Measurements from ENCODE around the gene LRRC56. TPM values are rescaled to one million over a fixed set of nuclear protein-coding genes. Genes with fewer than 3 reads are reported as not detected.

Gene LRRC56
- total and polyA plus RNA-seq, 9 of the 15 experiments (the other 6 are each of a cell fraction or from before 2014, with no cell fraction given): 0.03 to 4.5 (median 1.0) TPM; not detected in 1

DNA sequence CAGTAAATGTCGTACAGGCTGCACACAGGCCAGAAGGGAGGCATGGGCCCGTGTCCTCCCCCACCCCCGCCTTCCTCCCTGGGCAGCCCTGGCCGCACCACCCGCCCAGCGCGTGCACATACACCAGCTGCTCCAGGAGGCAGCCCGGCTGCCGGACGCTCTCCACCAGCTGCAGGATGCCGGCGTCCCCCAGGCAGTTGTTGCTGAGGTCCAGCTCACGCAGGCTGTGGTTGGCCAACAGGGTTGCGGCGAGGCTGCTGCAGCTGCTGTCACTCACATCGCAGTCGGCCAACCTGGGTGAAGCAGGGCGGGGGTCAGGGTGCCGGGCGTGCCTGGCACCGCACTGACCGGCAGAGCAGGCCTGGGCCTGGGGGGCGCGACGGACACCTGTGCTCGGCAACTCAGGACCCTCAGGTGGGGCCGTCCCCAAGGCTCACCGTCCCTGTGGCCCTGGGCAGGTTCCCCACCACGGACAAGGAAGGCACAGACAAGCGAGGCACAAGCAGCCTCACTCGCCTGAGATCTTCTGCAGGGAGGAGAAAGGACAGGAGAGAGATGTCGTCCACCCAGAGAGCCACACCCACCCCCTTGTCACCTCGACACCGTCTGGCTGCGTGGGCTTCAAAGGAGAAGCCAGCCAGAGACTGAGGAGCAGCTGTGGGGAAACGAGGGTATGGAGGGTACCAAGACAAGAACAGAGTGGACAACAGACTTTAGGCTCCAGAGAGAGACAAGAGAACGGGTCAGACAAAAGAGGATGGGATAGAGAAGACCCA lies 42.4 kb upstream of the LRRC56 start (continued):
- TF ChIP-seq ZBTB1 (CRISPR knock-in tag; IDR thresholded peaks at IDR 0.05; ENCODE audit: borderline replicate concordance, low read depth) (no peak), ZNF444 (CRISPR knock-in tag; IDR thresholded peaks at IDR 0.05) (no peak), ZFX (CRISPR knock-in tag; IDR thresholded peaks at IDR 0.05) (no peak), ZNF354B (CRISPR knock-in tag; IDR thresholded peaks at IDR 0.05) (no peak), GATAD2A (IDR thresholded peaks at IDR 0.05) (no peak), PYGO2 (tag; IDR thresholded peaks at IDR 0.05) (no peak), FOSL1 (tag; conservative IDR thresholded peaks at IDR 0.05) (no peak), BRCA1 (IDR thresholded peaks at IDR 0.05) (no peak), BRCA1 (CRISPR knock-in tag; IDR thresholded peaks at IDR 0.05) (no peak), KAT2B (IDR thresholded peaks at IDR 0.05; ENCODE audit: low read depth, low read length) (no peak), MYBL2 (IDR thresholded peaks at IDR 0.05; ENCODE audit: low read depth) (no peak), MYBL2 (CRISPR knock-in tag; IDR thresholded peaks at IDR 0.05; ENCODE audit: borderline replicate concordance) (no peak), SMAD1 (IDR thresholded peaks at IDR 0.05; ENCODE audit: low read depth, low read length, partially characterized antibody) (no peak), CCNT2 (IDR thresholded peaks at IDR 0.05; ENCODE audit: borderline replicate concordance, extremely low read depth, insufficient read length, low read depth, low read length) (peak; percentile 40), DPF2 (IDR thresholded peaks at IDR 0.05) (no peak), FOXK2 (conservative IDR thresholded peaks at IDR 0.05 in 1 of 2, IDR thresholded peaks at IDR 0.05 in 1 of 2; ENCODE audit: low read depth in 2 of 2) (no peak), ELF1 (tag; IDR thresholded peaks at IDR 0.05) (no peak)
- TF ChIP-seq, protein P1, sequence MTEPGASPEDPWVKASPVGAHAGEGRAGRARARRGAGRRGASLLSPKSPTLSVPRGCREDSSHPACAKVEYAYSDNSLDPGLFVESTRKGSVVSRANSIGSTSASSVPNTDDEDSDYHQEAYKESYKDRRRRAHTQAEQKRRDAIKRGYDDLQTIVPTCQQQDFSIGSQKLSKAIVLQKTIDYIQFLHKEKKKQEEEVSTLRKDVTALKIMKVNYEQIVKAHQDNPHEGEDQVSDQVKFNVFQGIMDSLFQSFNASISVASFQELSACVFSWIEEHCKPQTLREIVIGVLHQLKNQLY (CRISPR knock-in tag; conservative IDR thresholded peaks at IDR 0.05): no peak
- TF ChIP-seq, protein P2, sequence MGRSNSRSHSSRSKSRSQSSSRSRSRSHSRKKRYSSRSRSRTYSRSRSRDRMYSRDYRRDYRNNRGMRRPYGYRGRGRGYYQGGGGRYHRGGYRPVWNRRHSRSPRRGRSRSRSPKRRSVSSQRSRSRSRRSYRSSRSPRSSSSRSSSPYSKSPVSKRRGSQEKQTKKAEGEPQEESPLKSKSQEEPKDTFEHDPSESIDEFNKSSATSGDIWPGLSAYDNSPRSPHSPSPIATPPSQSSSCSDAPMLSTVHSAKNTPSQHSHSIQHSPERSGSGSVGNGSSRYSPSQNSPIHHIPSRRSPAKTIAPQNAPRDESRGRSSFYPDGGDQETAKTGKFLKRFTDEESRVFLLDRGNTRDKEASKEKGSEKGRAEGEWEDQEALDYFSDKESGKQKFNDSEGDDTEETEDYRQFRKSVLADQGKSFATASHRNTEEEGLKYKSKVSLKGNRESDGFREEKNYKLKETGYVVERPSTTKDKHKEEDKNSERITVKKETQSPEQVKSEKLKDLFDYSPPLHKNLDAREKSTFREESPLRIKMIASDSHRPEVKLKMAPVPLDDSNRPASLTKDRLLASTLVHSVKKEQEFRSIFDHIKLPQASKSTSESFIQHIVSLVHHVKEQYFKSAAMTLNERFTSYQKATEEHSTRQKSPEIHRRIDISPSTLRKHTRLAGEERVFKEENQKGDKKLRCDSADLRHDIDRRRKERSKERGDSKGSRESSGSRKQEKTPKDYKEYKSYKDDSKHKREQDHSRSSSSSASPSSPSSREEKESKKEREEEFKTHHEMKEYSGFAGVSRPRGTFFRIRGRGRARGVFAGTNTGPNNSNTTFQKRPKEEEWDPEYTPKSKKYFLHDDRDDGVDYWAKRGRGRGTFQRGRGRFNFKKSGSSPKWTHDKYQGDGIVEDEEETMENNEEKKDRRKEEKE (IDR thresholded peaks at IDR 0.05; ENCODE audit: borderline replicate concordance in 1 of 2, control insufficient read depth in 1 of 2, low read depth in 2 of 2, low read length in 1 of 2): no peak
- TF ChIP-seq, protein P3, sequence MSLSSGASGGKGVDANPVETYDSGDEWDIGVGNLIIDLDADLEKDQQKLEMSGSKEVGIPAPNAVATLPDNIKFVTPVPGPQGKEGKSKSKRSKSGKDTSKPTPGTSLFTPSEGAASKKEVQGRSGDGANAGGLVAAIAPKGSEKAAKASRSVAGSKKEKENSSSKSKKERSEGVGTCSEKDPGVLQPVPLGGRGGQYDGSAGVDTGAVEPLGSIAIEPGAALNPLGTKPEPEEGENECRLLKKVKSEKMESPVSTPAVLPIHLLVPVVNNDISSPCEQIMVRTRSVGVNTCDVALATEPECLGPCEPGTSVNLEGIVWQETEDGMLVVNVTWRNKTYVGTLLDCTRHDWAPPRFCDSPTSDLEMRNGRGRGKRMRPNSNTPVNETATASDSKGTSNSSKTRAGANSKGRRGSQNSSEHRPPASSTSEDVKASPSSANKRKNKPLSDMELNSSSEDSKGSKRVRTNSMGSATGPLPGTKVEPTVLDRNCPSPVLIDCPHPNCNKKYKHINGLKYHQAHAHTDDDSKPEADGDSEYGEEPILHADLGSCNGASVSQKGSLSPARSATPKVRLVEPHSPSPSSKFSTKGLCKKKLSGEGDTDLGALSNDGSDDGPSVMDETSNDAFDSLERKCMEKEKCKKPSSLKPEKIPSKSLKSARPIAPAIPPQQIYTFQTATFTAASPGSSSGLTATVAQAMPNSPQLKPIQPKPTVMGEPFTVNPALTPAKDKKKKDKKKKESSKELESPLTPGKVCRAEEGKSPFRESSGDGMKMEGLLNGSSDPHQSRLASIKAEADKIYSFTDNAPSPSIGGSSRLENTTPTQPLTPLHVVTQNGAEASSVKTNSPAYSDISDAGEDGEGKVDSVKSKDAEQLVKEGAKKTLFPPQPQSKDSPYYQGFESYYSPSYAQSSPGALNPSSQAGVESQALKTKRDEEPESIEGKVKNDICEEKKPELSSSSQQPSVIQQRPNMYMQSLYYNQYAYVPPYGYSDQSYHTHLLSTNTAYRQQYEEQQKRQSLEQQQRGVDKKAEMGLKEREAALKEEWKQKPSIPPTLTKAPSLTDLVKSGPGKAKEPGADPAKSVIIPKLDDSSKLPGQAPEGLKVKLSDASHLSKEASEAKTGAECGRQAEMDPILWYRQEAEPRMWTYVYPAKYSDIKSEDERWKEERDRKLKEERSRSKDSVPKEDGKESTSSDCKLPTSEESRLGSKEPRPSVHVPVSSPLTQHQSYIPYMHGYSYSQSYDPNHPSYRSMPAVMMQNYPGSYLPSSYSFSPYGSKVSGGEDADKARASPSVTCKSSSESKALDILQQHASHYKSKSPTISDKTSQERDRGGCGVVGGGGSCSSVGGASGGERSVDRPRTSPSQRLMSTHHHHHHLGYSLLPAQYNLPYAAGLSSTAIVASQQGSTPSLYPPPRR (CRISPR knock-in tag; IDR thresholded peaks at IDR 0.05; ENCODE audit: borderline replicate concordance): no peak
